Endothelial cell of umbilical vein (primary cell): ENCODE data around the gene MFN2. TPM values are rescaled to one million over a fixed set of nuclear protein-coding genes. Genes with fewer than 3 reads are reported as not detected.

Source experiments
- BruUV-seq: library from RNA; stranded (reverse); fragments of 400-500 nt; replicated peaks from 2 replicates; lab custom pipeline; 2021; lab: Mats Ljungman, UMichigan
- CTCF ChIA-PET: fragments of 300-600, 350-600 bp; sonication (Branson Sonifier 250); formaldehyde crosslinking; loops from one replicate; lab custom pipeline; 2021; ENCODE audit warnings: antibody characterized with exemption, inconsistent platforms; lab: Charles Lee
- POLR2A ChIA-PET: fragments of 300-600, 350-600 bp; sonication (Branson Sonifier 250); formaldehyde crosslinking; loops from one replicate; lab custom pipeline; 2021; ENCODE audit warnings: antibody characterized with exemption, inconsistent platforms; lab: Charles Lee
- DNase-seq: peaks from one replicate; pipeline ENCODE4 v3.0.0-alpha.2; 2011; ENCODE audit warnings: low read depth, low spot score
- FAIRE-seq: peaks from 2 replicates; lab custom pipeline; 2011; peaks lifted over from hg19 to GRCh38; lab: Jason Lieb, UNC
- H2AFZ ChIP-seq: 2 replicates; pipeline ENCODE4 v1.6.0; 2012; ENCODE audit warnings: low read depth, low read length, control low read depth, inconsistent platforms
- H3K27ac ChIP-seq: 2 replicates; pipeline ENCODE4 v1.5.1; 2011; ENCODE audit warnings: low read depth, mild to moderate bottlenecking, control low read depth, low read length, moderate library complexity; ENCODE audit not compliant: insufficient read depth
- H3K27me3 ChIP-seq, 2 experiments: 2 replicates each; pipeline versions ENCODE4 v1.6.0 to v1.6.1; 2011; ENCODE audit warnings: low read length in 2 of 2, mixed read lengths in 1 of 2; ENCODE audit not compliant: control insufficient read depth in 2 of 2, insufficient read depth in 2 of 2
- H3K36me3 ChIP-seq, 2 experiments: 2 replicates in 1 of 2; 3 replicates in 1 of 2; pipeline ENCODE4 v1.5.1; 2011; ENCODE audit warnings: low read length in 2 of 2, mild to moderate bottlenecking in 1 of 2, moderate library complexity in 1 of 2; ENCODE audit not compliant: control insufficient read depth in 2 of 2, insufficient read depth in 2 of 2; ENCODE audit errors: extremely low read depth in 1 of 2
- H3K4me1 ChIP-seq: 3 replicates; pipeline ENCODE4 v1.5.1; 2011; ENCODE audit warnings: mild to moderate bottlenecking, low read length; ENCODE audit not compliant: control insufficient read depth, insufficient read depth; ENCODE audit errors: extremely low read depth
- H3K4me2 ChIP-seq: 2 replicates; pipeline ENCODE4 v1.6.1; 2011; ENCODE audit warnings: low read length, control low read depth, mixed read lengths; ENCODE audit not compliant: insufficient read depth
- H3K4me3 ChIP-seq, 3 experiments: fragments of 200-600 bp in 1 of 3; sonication (generic), shearing (Covaris generic) in 1 of 3; replicated peaks in 1 of 3; 2 replicates each; pipeline ENCODE4 v1.5.1; 2011 to 2016; ENCODE audit warnings: control low read depth in 3 of 3, low read length in 3 of 3, mild to moderate bottlenecking in 2 of 3, inconsistent platforms in 1 of 3, low read depth in 1 of 3, moderate library complexity in 1 of 3; ENCODE audit not compliant: insufficient read depth in 1 of 3
- H3K79me2 ChIP-seq: 2 replicates; pipeline ENCODE4 v1.6.0; 2012; ENCODE audit warnings: low read length, inconsistent platforms; ENCODE audit not compliant: control insufficient read depth, insufficient read depth
- H3K9ac ChIP-seq: replicated peaks from 2 replicates; pipeline ENCODE3; 2011; ENCODE audit warnings: low read length, control low read depth; ENCODE audit not compliant: insufficient read depth; ENCODE audit errors: extremely low read depth
- H3K9me1 ChIP-seq: replicated peaks from 3 replicates; pipeline ENCODE4 v1.6.0; 2011; ENCODE audit warnings: mild to moderate bottlenecking, low read length; ENCODE audit not compliant: control insufficient read depth, insufficient read depth; ENCODE audit errors: extremely low read depth
- H3K9me3 ChIP-seq: replicated peaks from 2 replicates; pipeline ENCODE4 v1.5.1; 2012; ENCODE audit warnings: low read length, inconsistent platforms; ENCODE audit not compliant: control insufficient read depth, insufficient read depth
- H4K20me1 ChIP-seq: replicated peaks from 2 replicates; pipeline ENCODE3; 2011; ENCODE audit warnings: mild to moderate bottlenecking, low read length; ENCODE audit not compliant: control insufficient read depth, insufficient read depth; ENCODE audit errors: extremely low read depth
- EZH2 ChIP-seq: IDR thresholded peaks from 2 replicates; pipeline ENCODE4 v1.6.1; 2012; ENCODE audit warnings: borderline replicate concordance, low read depth, mild to moderate bottlenecking, moderate library complexity, low read length, inconsistent platforms; ENCODE audit not compliant: severe bottlenecking
- FOS ChIP-seq: IDR thresholded peaks from 2 replicates; pipeline ENCODE4 v1.6.1; 2011; ENCODE audit warnings: mild to moderate bottlenecking, low read length, moderate library complexity, borderline replicate concordance; ENCODE audit not compliant: insufficient read depth
- GATA2 ChIP-seq: IDR thresholded peaks from 2 replicates; pipeline ENCODE4 v1.7.0; 2011; ENCODE audit warnings: low read depth, mild to moderate bottlenecking, moderate library complexity, mixed read lengths, low read length; ENCODE audit not compliant: insufficient read length, insufficient read depth
- JUN ChIP-seq: IDR thresholded peaks from 2 replicates; pipeline ENCODE4 v1.6.1; 2011; ENCODE audit warnings: borderline replicate concordance, low read depth; ENCODE audit not compliant: insufficient read length, insufficient read depth
- MYC ChIP-seq: IDR thresholded peaks from one replicate; pipeline ENCODE4 v1.6.1; 2011; ENCODE audit warnings: mild to moderate bottlenecking, low read depth, low read length
- POLR2A ChIP-seq: IDR thresholded peaks from 2 replicates; pipeline ENCODE4 v1.6.1; 2012; ENCODE audit warnings: low read depth, mild to moderate bottlenecking, control low read depth, low read length
- POLR2AphosphoS5 ChIP-seq: IDR thresholded peaks from 2 replicates; pipeline ENCODE4 v1.6.1; 2012; ENCODE audit warnings: low read depth, mild to moderate bottlenecking, control low read depth, low read length, moderate library complexity; ENCODE audit not compliant: insufficient read depth
- dilution Hi-C: fragments of 300-500 bp; cut with MboI; formaldehyde crosslinking; loops from one replicate; pipeline ENCODE4 v1.15.0; 2019; ENCODE audit warnings: low sequenced_read_pairs; ENCODE audit not compliant: extremely low pct_ligation_motif_present
- intact Hi-C: fragments of 100-400 bp; cut with micrococcal nuclease; formaldehyde crosslinking; loops from one replicate; pipeline ENCODE4 v1.10.0; 2022
- polyA plus RNA-seq, 4 experiments: library from polyadenylated mRNA; depleted of rRNA in 3 of 4; stranded (reverse) in 3 of 4; unstranded in 1 of 4; fragments of >200 nt; gene quantifications; 2 replicates each; pipeline versions ENCODE4 v1.2.1 to v1.2.3, GENCODE V29; 2011 to 2012; ENCODE audit warnings: missing spikeins in 1 of 4
- total RNA-seq: library from RNA; stranded (reverse); gene quantifications from 2 replicates; pipeline ENCODE4 v1.2.3, GENCODE V29; 2021
- TF ChIP-seq, protein P1 (sequence below), 2 donors: IDR thresholded peaks; 1 replicate in 1 of 2; 2 replicates in 1 of 2; pipeline ENCODE4 v1.5.1; 2011; ENCODE audit warnings: low read length in 2 of 2, mild to moderate bottlenecking in 2 of 2, moderate library complexity in 2 of 2, control low read depth in 1 of 2, inconsistent platforms in 1 of 2, low read depth in 1 of 2; ENCODE audit not compliant: insufficient read depth in 1 of 2; ENCODE audit errors: extremely low read depth in 1 of 2
- TF ChIP-seq, protein P2 (sequence below): IDR thresholded peaks from 2 replicates; pipeline ENCODE4 v1.6.1; 2011; ENCODE audit not compliant: insufficient read depth, insufficient read length

The MFN2 gene
- total and polyA plus RNA-seq, 2 donors (not counting 3 experiments of a cell fraction or from before 2014, with no cell fraction given), result 51.4 to 82.4 TPM

GRCh38 chr1:12053752-12054548 lies 73.7 kb downstream of the MFN2 start:
- H3K4me2 ChIP-seq, result no peak overlapping the region
- FAIRE-seq (no peak), DNase-seq (no peak)
- dilution Hi-C loops, result no loop called here
- no peaks in the 10 kb centered on the region for H3K9me3 ChIP-seq
- no peaks in the 10 kb centered on the region for H4K20me1 ChIP-seq
- no peak overlapping the region for H3K4me3 ChIP-seq
- no peaks in the 10 kb centered on the region for H3K9me1 ChIP-seq
- H3K79me2 ChIP-seq, result no peaks in the 10 kb centered on the region
- TF ChIP-seq POLR2AphosphoS5 (no peak), EZH2 (no peak), MYC (no peak), POLR2A (no peak), GATA2 (no peak), FOS (no peak), JUN (no peak)
- TF ChIP-seq, protein P1, sequence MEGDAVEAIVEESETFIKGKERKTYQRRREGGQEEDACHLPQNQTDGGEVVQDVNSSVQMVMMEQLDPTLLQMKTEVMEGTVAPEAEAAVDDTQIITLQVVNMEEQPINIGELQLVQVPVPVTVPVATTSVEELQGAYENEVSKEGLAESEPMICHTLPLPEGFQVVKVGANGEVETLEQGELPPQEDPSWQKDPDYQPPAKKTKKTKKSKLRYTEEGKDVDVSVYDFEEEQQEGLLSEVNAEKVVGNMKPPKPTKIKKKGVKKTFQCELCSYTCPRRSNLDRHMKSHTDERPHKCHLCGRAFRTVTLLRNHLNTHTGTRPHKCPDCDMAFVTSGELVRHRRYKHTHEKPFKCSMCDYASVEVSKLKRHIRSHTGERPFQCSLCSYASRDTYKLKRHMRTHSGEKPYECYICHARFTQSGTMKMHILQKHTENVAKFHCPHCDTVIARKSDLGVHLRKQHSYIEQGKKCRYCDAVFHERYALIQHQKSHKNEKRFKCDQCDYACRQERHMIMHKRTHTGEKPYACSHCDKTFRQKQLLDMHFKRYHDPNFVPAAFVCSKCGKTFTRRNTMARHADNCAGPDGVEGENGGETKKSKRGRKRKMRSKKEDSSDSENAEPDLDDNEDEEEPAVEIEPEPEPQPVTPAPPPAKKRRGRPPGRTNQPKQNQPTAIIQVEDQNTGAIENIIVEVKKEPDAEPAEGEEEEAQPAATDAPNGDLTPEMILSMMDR (IDR thresholded peaks at IDR 0.05; ENCODE audit: extremely low read depth in 1 of 2, insufficient read depth in 1 of 2, low read depth in 1 of 2, low read length in 2 of 2), result no peak
- TF ChIP-seq, protein P2, sequence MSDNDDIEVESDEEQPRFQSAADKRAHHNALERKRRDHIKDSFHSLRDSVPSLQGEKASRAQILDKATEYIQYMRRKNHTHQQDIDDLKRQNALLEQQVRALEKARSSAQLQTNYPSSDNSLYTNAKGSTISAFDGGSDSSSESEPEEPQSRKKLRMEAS, result no peak
- no TSS peak for BruUV-seq
- no peaks in the 10 kb centered on the region for H3K27me3 ChIP-seq
- H3K4me1 ChIP-seq, result no peaks in the 10 kb centered on the region
- H2AFZ ChIP-seq, result no peak overlapping the region
- no peaks in the 10 kb centered on the region for H3K36me3 ChIP-seq
- ChIA-PET CTCF (no interaction called here), POLR2A (no interaction called here)
- H3K27ac ChIP-seq, result no peak overlapping the region
- no peak overlapping the region for H3K9ac ChIP-seq
- intact Hi-C loops, result no loop called here
